Suppressor macrophage (primary cell): ENCODE measurements around the gene TENM4.

Experiments used
- DNase-seq, 4 experiments: peaks; one replicate each; pipeline ENCODE4 v3.0.0-alpha.2; 2020 to 2022

The TENM4 gene

DNA sequence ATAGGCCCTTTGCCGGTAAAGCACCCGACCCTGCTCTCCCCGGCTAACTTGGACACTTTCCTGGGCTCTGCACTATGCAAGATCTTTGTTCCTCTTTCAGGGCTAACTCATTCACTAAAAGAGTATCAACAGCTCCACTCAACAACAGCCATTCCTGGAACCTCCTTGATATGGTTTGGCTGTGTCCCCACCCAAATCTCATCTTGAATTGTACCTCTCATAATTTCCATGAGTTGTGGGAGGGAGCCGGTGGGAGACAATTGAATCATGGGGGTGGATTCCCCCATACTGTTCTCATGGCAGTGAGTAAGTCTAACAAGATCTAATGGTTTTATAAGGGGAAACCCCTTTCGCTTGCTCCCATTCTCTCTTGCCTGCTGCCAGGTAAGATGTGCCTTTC lies 330.0 kb downstream of the TENM4 start:
- peak in 2 of 4 experiments; percentile 23 for DNase-seq

DNA sequence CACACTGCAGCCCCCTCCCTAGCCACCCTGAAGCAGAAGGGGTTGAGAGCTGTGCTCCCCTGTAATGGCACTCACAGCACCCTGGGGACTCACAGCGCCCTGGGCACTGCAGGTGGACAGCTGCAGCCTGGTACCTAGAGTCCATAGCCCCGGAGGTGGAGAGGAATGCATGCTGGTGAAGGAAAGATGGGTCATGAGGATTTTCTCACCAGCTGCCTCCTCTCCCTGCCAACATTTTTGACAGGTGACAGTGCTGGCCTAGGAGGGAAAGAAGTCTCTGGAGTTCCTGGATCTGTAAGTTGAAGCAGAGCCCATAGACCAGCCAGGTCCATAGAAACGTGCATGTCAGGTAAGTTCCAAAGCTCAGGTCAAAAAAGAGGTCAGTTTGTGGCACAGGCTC lies 330.5 kb downstream of the TENM4 start:
- DNase-seq = no peak

DNA sequence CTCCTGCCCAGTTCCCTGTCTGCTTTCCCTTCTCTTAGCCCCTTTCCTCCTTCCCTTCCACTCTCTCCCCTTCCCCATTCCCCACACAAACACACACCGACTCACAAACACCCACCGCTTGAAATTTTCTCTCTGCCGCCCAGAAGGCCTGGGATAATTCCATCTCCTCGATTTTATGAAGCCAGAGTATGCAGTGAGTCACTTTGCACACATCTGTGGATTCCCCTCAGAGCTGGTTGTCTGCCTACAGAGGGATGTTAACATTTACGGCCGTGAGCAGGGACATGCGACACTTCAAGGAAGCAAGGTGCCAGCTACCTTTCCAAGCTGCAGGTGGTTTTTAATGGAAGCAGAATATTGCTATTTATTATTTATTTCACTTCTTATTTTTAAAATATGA lies 332.0 kb downstream of the TENM4 start:
- no peak for DNase-seq

DNA sequence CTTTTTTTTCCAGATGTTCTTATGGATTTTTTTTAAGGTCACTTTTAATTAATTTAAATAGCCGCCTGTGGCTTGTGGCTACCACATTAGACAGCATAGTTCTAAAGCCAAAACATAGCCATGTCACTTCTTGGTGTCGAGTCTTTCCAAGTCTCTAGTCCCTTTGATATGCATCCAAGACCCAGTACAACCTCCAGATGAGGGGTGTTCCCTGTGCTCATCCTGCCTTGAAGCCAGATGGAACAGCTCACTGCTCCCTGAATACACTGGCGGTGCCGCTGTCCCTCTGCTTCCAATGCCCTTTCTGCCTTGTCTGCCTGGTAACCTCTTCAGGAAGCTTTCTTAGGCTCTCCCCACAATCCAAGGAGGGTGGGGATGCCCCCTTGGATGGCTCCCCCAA lies 338.0 kb downstream of the TENM4 start:
- DNase-seq = no peak

- DNase-seq = no peak
These were observed 339.2 kb downstream of the TENM4 start for GRCh38 chr11:79101656-79102055.

DNA sequence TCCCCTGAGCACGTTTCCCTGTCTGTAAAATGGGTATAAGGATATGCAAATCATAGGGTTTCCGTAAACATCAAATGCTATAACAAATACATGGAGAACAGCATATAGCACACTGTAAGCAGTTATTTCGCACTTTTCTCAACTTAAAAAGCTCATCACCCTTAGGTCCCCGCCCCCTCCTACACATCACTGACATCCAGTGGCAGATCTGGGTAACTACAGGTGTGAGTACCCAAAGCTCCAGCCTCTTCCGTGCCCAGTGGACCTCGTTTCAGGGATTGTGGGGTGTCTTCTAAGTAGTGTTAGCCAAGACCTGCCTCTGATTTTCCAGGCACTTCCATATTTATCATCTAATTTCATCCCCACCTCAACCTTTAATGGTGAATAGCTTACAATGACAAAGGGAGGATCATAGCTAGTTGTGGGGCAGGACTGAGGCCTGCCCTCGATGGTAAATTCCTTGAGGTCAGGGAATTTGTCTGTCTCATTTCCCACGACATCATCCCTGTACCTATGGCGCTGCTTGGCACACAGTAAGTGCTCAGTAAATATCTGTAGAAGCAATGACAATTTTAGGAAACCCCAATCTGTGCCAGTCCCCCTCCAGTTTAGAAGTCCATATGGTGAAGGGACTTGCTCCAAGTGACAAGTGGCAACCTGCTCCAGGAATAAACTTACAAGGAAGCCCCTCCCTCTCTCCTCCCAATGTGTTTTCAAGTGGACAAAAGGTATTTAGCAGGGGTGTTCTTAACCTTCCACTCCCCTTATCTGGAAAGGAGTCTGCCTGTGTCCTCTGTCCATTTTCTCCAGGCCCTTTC lies 340.5 kb downstream of the TENM4 start:
- DNase-seq = peak; percentile 50 to 72 (median 57)

GRCh38 chr11:79098146-79098545 lies 342.7 kb downstream of the TENM4 start:
- DNase-seq = no peak

GRCh38 chr11:79097246-79097875 lies 343.5 kb downstream of the TENM4 start:
- DNase-seq = peak in 1 of 4 experiments; percentile 12

DNA sequence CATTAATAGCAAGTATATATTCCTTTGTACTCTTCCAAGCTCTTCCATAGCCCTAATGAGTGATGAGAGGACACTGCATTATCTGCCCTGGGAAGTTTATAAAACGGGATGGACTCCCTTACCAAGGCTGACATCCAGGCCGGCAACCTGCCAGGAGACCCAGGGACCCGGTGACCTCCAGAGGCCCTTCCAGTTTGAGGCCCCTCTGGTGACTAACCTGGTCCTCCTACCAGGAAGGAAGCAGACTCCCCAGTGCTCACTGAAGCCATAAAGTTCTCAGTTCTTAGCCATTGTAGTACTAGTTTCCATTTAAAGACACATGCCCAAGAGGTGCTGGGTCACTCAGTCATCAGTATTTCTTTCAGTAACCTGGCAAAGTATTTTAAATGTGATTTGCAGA lies 345.4 kb downstream of the TENM4 start:
- no peak for DNase-seq

DNA sequence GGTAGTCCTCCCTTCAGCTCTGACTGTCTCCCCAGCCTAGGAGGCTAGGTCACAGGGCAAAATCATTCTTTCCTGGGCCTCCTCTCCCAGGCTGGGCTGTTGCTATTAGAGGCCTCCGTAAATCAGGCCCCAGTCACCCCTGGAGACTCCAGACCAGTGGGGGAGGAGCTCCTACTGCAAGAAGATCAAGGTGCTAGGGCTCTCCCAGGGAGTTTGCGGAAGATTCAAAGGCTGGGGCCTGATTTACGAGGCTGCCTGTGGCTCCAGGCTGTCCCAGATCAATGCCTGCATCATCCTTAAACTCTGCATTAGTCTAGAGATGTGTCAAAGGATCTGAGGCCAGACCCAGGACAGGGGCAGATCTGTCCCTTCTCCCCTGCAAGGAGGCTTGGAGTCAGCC lies 346.2 kb downstream of the TENM4 start:
- DNase-seq = no peak

DNA sequence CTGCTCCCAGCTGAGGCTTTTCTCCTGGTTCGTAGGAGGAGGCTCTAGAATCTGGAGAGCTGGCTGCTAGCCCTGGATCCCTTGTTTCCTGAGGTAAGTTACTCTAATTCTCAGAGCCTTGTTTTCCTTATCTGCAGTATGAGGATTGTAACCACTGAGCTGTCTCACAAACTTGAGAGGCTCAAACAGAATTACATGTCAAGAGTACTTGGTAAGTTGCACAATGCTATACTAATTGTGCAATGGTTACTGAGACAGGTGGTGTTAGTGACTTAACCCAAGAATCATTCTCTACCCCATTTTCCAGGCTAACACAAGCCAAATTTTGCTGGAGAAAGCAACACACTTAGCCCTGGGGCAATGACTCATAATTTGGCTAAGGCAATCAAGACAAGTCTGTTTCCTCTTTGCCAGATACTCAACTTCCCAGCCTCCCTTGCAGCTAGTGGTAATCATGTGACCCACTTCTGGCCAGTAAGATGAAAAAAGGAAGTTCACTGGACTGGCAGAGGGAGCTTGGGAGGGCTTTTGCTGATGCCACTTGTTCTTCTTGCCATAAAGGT lies 348.0 kb downstream of the TENM4 start:
- peak; percentile 47 to 75 (median 72) for DNase-seq

DNA sequence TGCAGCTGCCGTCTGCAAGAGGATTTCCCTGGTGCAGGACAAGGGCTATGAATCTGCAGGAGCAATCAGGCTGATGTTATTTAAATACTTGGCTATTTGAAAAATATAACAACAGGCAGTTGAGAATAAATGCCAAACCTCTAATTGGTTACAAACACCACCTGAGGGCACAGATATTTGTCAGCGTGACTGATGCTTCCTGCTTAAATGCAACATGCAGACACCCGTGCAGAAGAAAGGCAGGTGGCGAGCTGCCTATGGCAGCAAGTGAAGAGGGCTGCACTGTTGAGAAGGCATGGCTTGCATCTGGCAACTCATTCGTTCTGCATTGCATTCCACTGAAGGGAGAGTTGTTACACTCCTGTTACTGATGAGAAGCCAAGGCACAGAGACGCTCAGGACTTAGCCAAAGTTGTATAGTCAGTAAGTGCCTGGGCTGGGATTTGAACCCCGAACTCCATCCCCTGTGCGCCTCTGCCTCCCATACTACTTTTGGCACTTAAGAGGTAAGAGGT lies 350.6 kb downstream of the TENM4 start:
- no peak for DNase-seq

GRCh38 chr11:79089601-79090000 lies 351.2 kb downstream of the TENM4 start:
- DNase-seq = no peak

GRCh38 chr11:79088967-79089366 lies 351.9 kb downstream of the TENM4 start:
- DNase-seq = no peak

GRCh38 chr11:79087961-79088318 lies 352.9 kb downstream of the TENM4 start:
- no peak for DNase-seq

DNA sequence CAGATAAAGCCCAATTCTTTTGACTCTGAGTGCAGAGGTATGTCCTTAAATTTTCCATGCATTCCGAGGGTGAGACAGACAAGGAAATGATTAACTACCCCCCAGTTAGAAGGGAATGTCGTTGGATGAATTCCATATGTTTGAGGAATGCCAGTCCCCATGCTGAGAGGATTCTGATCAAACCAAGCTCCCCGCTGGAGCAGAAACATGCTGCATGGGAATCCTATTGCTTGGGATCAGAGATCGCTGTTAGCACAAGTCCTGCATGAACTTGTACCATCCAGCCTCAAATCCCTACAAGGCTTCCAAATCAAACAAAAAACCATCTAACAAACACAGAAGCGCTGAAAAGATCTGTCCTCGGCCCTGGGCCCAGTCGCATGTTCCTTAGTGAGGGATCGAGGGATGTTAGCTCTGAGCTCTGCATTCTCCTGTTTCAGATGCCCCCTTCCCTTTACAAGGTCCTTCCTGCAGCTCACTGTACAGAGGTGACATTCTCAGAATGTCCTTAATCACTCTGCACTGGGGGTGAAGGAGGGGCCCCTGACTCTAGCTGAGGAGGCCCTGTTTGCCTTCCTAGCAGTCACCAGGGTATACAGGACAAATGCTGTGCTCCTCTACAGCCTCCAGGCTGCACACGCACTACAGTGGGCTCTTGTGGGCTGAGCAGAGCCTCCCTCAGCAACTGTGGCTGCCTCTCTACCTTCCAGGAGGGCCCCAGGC lies 353.4 kb downstream of the TENM4 start:
- no peak for DNase-seq

- no peak for DNase-seq
These were observed 354.8 kb downstream of the TENM4 start for GRCh38 chr11:79086056-79086455.

GRCh38 chr11:79084382-79084781 lies 356.4 kb downstream of the TENM4 start:
- no peak for DNase-seq

DNA sequence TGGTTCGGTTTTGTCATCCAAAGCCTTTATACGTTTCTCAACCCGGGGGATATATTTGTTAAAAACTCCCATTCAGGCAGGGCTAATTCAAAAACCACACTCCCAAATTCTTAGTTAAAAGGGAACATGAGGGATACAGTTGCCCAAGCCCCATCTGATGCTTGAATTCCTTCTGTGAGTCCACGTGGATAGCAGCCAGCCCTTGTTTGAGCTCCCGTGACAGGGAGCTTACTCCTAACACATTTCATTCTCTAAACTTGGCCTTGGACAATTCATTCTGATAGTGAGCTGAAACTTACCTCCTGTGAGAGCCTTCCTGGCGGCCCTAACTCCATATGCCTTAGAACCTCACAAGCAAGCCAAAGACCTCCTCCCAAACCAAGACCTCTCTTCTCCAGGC lies 357.5 kb downstream of the TENM4 start:
- no peak for DNase-seq

GRCh38 chr11:79082907-79083306 lies 357.9 kb downstream of the TENM4 start:
- DNase-seq = no peak

DNA sequence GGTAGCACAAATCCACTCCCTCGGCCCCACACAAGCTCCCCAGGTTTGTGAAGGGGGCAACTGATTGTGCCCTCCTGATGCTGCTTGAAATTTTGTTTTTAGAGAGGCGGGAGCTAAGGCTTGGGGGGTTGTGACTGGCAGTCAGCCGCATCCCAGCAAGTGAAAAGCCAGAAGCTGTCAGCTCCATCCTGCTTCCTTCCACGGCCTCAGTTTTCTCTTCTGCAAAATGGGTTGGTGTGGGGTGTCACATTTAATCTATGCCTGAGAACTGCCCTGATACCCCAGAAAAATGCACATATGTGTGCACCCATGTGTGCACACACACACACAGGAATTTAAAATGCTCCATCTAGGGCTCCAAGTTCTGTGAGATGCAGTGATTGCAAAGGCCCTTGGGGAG lies 358.6 kb downstream of the TENM4 start:
- DNase-seq = no peak

DNA sequence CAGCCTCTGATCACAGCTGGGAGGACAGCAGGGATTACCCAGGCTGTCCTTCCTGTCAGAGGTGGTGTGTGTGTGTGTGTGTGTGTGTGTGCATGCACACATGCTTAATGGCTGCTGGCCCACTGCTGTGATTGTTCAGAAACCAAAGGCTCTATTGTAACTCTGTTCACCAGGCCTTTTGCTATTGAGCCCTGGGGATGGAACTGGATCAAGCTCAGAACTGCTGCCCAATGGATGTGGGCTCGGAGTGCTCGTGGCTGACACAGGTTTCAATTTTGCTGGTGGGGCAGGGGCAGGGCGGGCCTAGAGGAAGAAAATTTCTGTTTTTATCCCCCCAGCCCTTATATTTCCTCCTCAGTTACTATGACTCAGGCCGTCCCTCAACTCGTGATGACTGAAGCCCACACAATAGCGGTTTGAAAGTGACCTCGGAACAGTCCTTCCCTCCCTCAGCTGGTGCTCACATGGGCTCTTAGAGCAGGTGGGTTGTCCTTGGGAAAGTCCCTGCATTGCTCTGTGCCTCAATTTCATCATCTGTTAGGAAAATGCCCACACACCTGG lies 359.3 kb downstream of the TENM4 start:
- DNase-seq = peak in 1 of 4 experiments; percentile 37

DNA sequence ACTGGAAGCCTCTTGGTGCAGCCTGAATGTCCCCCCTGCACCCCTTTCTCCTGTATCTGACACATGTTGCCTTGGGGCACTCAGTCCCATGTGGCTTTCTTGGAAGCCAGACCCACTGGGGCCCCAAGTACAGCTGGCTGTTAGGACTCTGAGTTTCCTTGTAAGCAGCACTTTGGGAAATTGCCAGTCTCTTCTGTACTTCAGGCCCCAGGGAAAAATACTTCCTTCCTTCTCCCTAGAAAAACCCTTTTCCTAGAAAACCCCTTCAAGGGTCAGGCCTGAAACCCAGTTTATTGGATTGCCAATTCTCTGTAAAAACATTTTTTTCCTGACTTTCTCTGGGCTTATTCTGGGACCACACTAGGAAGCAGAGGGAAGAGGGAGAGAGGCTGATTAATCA lies 360.3 kb downstream of the TENM4 start:
- DNase-seq = no peak
